GM18909 (cell line): ENCODE results near the gene DNAJB11.
"Not testable (repeated sequence)": the region's sequence is repeated elsewhere in the genome, so short reads cannot be mapped to it uniquely, and the experiment has no call there.

Experiments used
- ATAC-seq: cut with Tn5 transposase; IDR thresholded peaks from one replicate; pipeline ENCODE4 v1.9.1; 2021; ENCODE audit warnings: mild to moderate bottlenecking; ENCODE audit not compliant: unreplicated experiment, poor library complexity

The DNAJB11 gene

GRCh38 chr3:186614597-186615483 lies 44.3 kb downstream of the DNAJB11 start:
- ATAC-seq: peak; percentile 67

- no peak for ATAC-seq
Observed at GRCh38 chr3:186616299-186616617, 45.7 kb downstream of the DNAJB11 start.

- peak; percentile 86 for ATAC-seq
Observed at GRCh38 chr3:186617036-186617946, 46.8 kb downstream of the DNAJB11 start.

- ATAC-seq: no peak
Observed at GRCh38 chr3:186618318-186618938, 47.9 kb downstream of the DNAJB11 start.

GRCh38 chr3:186619787-186620212 lies 49.3 kb downstream of the DNAJB11 start:
- ATAC-seq: no peak

GRCh38 chr3:186620213-186621092 lies 49.9 kb downstream of the DNAJB11 start:
- no peak for ATAC-seq

- no peak for ATAC-seq
Observed at GRCh38 chr3:186621894-186622650, 51.6 kb downstream of the DNAJB11 start.

GRCh38 chr3:186622651-186623310 lies 52.3 kb downstream of the DNAJB11 start:
- ATAC-seq: no peak

GRCh38 chr3:186624598-186624997 lies 54.1 kb downstream of the DNAJB11 start:
- no peak for ATAC-seq

- ATAC-seq: no peak
Observed at GRCh38 chr3:186625600-186626042, 55.1 kb downstream of the DNAJB11 start.

- ATAC-seq: no peak
Observed at GRCh38 chr3:186626254-186626847, 55.8 kb downstream of the DNAJB11 start.

- ATAC-seq: no peak
Observed at GRCh38 chr3:186627852-186628414, 57.4 kb downstream of the DNAJB11 start.

GRCh38 chr3:186628756-186629155 lies 58.2 kb downstream of the DNAJB11 start:
- no peak for ATAC-seq

- no peak for ATAC-seq
Observed at GRCh38 chr3:186630950-186631641, 60.6 kb downstream of the DNAJB11 start.

GRCh38 chr3:186633481-186633880 lies 63.0 kb downstream of the DNAJB11 start:
- no peak for ATAC-seq

- not testable (repeated sequence) for ATAC-seq
Observed at GRCh38 chr3:186634207-186634606, 63.7 kb downstream of the DNAJB11 start.
